GM08714 (cell line): ENCODE measurements around the gene OSBPL5.

Experiments used
- H3K4me3 ChIP-seq: fragments of 200-500 bp; sonication (Bioruptor generic); 2 replicates; pipeline ENCODE4 v1.5.1; 2014; ENCODE audit warnings: mild to moderate bottlenecking, low read length, inconsistent platforms
- ZNF274 ChIP-seq: IDR thresholded peaks from 2 replicates; pipeline ENCODE4 v1.6.1; 2012; ENCODE audit warnings: mild to moderate bottlenecking, low read depth, low read length

The OSBPL5 gene

DNA sequence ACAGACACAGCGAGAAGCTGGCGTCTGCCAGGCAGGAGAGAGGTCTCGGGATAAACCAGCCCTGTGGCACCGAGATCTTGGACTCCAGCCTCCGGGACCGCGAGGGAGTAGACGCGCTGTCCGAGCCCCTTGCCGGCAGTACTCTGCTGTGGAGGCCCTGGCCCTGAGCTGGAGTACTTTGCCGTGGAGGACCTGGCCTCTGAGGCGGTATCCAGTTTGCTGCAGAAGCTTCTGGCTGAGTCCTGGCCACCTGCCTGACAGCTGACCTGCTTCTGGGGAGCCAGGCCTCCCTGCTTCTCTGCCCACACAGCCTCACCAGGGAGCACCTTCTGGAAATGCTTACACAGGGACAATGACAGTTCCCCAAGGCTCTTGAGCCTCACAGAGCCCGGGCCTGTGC lies 76.3 kb downstream of the OSBPL5 start:
- no peak for TF ChIP-seq ZNF274
- H3K4me3 ChIP-seq: no peak overlapping the region

DNA sequence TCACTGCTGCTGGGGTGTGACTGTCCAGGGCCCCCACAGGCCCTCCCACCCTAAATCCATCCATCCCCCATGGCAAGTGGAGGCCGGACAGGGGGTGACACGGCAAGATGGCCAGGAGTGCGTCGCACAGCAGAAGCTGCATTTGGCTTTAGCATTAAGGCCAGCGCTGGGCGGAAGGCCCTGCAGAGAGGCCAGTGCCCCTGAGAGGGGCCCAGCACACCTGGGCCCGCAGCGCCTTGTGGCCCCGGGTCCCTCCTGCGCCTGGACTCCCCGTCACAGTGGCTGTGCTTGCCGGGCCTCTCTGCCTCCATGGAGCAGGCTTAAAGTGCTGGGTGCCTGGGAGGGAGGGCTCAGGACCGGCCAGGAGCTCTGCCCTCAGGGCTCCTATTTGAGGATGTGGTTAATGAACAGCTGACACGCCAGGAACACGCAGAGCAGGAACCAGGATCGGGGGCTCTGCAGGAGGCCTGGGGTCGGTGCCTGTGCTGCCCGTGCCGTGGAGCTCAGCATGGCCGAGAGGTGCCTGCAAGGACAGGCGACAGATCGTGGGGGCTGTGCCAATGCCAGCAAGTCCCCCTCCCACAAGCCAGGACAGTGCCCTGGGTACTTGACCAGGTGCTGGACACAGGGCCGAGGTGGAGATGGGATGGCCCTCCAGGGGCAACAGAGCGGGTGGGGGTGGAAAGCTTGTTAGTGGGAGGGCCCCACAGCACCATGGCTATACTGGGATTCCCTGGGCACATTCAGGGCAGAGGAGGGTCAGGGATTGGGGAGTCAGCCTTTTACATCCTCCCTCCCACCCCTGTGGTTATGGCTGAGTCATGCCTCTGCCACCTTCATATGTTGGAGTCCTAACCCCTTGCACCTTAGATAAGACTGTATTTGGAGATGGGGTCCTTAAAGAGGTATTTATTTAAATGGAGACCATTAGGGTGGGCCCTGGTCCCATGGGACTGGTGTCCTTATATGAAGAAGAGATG lies 77.0 kb downstream of the OSBPL5 start:
- no peak for TF ChIP-seq ZNF274
- H3K4me3 ChIP-seq: no peak overlapping the region

DNA sequence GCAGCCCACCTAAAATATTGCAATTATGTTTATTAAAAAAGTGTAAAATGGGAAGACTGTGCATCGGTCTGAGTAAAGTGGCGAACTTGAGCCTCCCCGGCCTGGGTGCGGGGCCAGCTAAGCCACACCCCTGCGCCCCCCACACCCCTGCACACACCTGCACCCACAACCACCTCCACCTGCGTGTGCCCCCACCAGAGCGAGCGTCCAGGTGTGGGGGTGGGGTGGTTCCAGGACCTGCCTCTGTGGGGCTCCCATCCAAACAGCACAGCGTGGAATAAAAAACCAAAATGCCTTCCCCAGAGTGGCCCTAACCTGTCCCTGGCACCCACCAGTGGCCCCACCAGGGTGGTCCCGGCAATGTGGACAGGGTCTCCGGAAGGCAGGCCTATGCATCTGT lies 77.7 kb downstream of the OSBPL5 start:
- TF ChIP-seq ZNF274: no peak

DNA sequence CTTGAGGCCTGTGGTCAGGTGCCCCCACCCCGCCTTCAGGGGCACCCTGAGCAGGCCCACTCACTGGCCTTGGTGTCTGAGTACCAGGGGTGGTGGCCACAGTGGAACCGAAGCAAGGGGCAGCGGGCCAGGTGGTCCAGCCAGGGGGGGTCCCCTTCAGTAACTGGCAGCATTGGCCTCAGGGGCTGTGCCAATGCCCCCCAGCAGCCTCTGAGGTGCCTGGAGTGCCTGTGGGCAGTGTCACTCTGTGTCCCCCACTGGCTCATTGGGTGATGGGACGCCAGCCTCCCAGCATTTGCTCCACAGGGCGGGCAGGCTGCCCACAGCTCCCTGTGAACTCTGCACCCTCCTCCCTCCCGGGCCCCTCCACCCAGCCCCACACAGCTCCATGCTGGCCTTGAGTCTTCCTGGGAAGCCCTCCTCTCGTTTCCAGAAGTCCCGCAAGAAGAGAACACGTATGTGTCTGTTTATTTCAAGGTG lies 78.4 kb downstream of the OSBPL5 start:
- TF ChIP-seq ZNF274: no peak
- H3K4me3 ChIP-seq: no peak overlapping the region

More for the DNA sequence above, 77.7 kb downstream of the OSBPL5 start:
- H3K4me3 ChIP-seq: no peak overlapping the region

DNA sequence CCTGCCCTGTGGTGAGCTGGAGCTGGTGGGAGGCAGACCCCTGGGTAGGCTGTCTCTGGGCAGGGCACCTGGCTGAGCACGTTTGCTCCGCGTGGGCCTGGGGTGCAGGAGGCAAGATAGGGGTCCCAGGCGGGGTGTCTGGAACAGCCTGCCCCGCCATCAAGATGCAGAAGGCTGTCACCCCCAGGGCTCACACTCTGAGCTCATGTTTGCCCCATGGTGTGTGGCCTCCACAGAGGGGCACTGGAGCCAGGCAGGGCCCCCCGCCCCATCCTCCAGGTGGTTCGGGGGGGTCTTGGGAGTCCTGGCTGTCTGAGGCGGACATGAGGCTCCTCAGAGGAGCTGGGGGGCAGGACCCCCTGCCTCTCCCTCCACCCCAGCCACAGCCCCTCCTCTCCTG lies 79.0 kb downstream of the OSBPL5 start:
- TF ChIP-seq ZNF274: no peak
- H3K4me3 ChIP-seq: no peak overlapping the region

DNA sequence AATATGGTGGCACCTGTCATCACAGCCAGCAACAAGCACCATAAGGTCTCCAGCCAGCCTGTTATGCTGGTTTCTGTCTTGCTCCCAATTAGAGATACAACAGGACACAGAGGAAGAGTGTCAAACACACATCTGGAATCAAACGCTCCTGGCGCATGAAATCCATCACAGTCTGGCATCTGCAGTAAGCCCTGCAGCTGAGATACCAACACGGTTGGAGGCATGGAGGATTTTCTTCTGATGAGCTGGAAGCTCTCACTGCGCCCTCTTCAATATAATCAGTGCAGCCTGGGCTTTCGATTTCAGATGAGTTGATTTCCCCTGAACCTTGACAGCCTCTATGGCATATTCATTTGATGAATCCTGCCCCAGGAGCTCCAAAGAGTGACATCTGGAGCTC lies 80.1 kb downstream of the OSBPL5 start:
- no peak for TF ChIP-seq ZNF274
- no peak overlapping the region for H3K4me3 ChIP-seq

DNA sequence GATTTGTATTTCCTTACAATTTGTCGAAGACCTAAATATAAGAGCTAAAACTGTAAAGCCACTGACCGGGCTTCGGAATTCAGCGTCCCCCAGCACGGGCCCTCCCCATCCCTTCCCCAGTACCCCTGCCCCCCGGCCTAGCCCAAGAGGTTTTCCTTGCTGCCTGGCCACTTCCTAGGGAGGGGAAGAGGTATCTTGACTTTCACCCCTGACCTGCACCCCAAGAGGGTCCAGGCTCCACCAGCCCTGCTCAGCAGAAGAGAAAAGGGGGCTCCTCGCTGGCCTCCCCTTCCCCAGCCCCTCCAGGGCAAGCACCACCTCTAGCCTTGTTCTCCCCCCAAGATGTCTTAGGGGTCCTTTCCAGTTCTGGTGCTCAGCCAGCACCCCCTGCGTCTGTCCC lies 81.8 kb downstream of the OSBPL5 start:
- no peak for TF ChIP-seq ZNF274
- no peak overlapping the region for H3K4me3 ChIP-seq

DNA sequence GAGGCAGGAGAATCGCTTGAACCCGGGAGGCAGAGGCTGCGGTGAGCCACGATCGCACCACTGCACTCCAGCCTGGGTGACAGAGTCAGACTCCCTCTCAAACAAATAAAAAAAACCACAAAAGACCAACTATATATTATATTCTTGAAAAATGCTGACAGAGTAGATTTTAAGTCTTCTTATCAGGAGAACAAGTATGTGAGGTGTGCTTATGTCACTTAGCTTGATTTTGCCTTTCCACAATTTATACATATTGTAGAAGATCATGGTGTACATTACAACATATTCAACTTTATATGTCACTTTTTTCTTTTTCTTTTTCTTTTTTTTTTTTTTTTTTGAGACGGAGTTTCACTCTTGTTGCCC lies 83.7 kb downstream of the OSBPL5 start:
- no peak for TF ChIP-seq ZNF274
- no peak overlapping the region for H3K4me3 ChIP-seq

DNA sequence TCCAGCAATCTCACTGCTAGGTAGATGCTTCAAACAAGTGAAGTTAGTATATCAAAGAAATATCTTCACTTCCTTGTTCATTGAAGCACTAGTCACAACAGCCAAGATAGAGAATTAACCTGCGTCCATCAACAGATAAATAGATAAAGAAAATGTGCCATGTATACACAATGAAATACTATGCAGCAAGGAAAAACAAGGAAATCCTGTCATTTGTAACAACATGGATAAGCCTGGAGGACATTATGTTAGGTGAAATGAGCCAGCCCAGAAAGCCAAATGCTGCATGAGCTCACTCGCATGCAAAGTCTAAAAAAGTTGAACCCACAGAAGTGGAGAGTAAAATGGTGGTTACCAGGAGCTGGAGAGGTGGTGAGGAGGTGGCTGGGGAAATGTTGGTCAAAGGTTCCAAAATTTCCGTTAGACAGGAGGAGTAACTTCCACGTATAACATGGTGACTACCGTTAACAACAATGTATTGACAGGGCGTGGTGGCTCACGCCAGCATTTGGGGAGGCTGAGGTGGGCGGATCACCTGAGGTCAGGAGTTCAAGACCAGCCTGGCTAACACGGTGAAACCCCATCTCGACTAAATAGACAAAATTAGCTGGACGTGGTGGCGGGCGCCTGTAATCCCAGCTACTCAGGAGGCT lies 84.3 kb downstream of the OSBPL5 start:
- H3K4me3 ChIP-seq: no peak overlapping the region
- no peak for TF ChIP-seq ZNF274

DNA sequence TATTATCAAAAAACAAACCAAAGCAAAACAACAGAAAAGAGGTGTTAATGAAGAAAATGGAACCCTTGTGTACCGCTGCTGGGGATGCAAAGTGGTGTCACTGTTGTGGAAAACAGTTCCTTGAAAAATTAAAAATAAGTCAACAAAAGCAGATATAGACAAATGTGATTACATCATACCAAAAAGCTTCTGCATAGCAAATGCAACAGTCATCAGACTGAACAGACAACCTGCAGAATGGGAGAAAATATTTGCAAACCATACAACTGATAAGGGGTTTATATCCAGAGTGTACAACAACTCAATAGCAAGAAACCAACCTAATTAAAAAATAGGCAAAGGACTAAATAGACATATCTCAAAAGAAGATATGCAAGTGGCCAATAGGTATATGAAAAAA lies 85.0 kb downstream of the OSBPL5 start:
- H3K4me3 ChIP-seq: no peak overlapping the region
- TF ChIP-seq ZNF274: no peak

DNA sequence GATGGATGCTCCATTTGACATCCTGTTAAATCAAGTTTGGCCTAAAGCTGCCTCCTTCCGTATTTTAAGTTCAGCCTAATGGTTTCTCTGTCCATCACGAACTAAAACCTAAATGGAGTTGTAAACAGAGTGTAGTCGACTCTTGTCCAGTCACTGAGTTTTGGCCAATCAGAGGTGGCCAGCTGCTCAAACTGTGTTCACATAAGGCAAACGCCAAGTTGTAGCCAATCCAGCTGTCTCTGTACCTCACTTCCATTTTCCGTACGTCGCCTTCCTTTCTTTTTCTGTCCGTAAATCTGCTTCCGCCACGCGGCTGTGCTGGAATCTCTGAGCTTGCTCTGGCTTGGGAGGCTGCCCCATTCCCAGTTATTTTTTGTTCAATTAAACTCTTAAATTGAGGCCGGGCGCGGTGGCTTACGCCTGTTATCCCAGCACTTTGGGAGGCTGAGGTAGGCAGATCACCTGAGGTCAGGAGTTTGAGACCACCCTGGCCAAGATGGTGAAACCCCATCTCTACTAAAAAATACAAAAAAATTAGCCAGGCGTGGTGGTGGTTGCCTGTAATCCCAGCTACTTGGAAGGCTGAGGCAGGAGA lies 87.2 kb downstream of the OSBPL5 start:
- TF ChIP-seq ZNF274: no peak
- H3K4me3 ChIP-seq: no peak overlapping the region

DNA sequence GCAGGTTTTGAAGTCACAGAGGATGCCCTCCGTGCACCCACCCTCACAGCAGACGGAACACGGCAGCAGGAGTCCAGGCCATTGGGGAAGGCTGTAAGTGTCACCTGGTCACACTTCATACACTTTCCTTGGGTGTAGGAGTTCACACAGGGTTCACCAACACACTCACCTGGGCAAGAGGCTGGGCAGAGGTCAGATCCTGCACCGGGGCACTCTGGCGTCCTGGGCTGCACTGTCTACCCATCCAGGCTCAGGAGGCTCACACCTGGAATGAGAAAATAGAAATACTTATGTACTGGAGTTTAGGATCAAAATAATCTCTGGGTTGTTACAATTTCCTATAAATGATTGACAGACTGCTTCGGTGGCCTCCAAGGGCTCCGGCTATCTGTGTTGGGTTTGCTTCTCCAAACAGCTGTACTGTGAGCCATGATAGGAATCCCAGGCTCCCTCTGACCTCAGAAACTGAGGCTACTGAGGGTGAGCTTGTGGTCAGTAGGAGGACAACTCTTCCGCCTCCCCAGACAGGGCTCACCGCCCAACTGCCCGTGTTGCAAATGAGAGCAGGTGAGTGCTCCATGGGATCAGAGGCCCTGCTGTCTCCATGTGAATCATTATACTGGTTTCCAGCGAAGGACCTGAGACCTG lies 87.8 kb downstream of the OSBPL5 start:
- TF ChIP-seq ZNF274: no peak
- no peak overlapping the region for H3K4me3 ChIP-seq

DNA sequence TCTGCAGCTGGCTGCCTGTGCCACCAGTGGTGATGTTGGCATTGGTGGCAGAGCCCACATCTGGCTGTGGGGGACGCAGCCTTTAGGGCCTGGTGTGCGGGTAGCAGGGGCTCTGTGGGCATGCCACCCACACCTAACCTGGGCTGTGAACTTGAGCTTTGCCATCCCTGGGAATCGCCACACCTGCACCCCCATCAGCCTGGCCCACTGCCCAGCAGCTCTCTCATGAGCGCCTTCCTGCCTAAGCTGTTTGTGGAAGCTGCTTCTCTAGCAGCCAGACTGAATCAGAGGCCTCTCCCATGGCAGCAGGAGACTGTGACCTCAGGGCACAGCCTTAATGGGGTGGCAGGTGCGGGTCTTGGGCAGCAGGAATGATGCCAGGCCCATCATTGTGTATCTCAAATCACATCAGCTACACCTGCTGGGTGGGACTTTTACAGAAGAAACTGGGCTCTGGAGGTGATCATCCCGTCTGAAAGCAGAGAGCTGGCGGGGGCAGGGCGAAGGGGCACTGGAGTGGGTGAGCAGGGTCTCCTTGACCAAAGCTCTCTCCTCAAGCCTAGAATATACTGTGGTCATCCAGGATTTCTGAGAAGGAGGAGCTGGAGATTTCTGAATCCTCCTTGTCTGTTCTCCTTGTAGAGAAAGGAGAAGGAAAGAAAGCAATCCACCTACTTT lies 90.1 kb downstream of the OSBPL5 start:
- TF ChIP-seq ZNF274: no peak
- H3K4me3 ChIP-seq: no peak overlapping the region

DNA sequence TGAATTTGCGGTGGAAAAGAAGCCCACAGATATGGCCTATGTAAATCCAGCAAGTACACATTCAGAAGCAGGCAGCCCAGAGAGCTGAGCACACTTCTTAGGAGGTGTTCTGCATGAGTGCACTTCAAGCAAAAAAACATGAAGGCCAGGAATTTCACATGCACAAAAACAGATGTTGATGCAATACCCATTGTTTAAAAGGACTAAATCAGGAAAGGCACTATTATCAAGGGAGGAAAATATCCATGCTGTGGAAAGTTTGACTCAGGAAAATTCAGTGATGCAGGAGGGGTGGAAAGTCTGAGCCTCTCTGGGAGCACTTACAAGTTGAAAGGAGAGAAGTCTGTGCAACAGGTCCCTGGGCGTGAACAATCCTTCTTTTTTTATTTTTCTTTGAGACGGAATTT lies 92.1 kb downstream of the OSBPL5 start:
- no peak for TF ChIP-seq ZNF274
- no peak overlapping the region for H3K4me3 ChIP-seq
